ENCODE data around the gene RASA2. TPM values are rescaled to one million over a fixed set of nuclear protein-coding genes. Genes with fewer than 3 reads are reported as not detected.

RASA2 gene
- polyA plus RNA-seq, 1 donor (not counting 4 experiments of a cell fraction or from before 2014, with no cell fraction given), result 10.3 TPM

- Histone ChIP-seq H3K4me3 (ENCODE audit: control insufficient read depth in 2 of 3, extremely low read depth in 1 of 3, insufficient read depth in 2 of 3, low read depth in 1 of 3, low read length in 3 of 3) (no peak overlapping the region), H3K27me3 (ENCODE audit: control insufficient read depth, extremely low read depth, insufficient read depth, low read length) (peaks cover 5% of the 10 kb centered on the region), H3K27ac (ENCODE audit: control insufficient read depth, insufficient read depth, low read length) (no peak overlapping the region), H4K20me1 (ENCODE audit: control insufficient read depth, extremely low read depth, insufficient read depth, low read length) (no peaks in the 10 kb centered on the region), H3K9me3 (ENCODE audit: control insufficient read depth, low read depth, low read length) (peaks cover under 1% of the 10 kb centered on the region), H3K9ac (ENCODE audit: control insufficient read depth, extremely low read depth, insufficient read depth, low read length) (no peak overlapping the region), H3K4me1 (ENCODE audit: control insufficient read depth, extremely low read depth, insufficient read depth, low read length) (no peaks in the 10 kb centered on the region), H3K36me3 (ENCODE audit: control insufficient read depth in 2 of 2, extremely low read depth in 1 of 2, insufficient read depth in 2 of 2, low read length in 2 of 2) (no peaks in the 10 kb centered on the region), H3K79me2 (ENCODE audit: control insufficient read depth, insufficient read depth, low read length) (no peaks in the 10 kb centered on the region), H2AFZ (ENCODE audit: control insufficient read depth, low read length) (no peak overlapping the region), H3K4me2 (ENCODE audit: control insufficient read depth, extremely low read depth, insufficient read depth, low read depth, low read length) (no peak overlapping the region), H3K9me1 (ENCODE audit: control insufficient read depth, extremely low read depth, insufficient read depth, low read length) (no peaks in the 10 kb centered on the region)
- dilution Hi-C loops (cut with MboI; ENCODE audit: extremely low pct_ligation_motif_present, low sequenced_read_pairs), result no loop called here
- FAIRE-seq (no peak), DNase-seq (ENCODE audit: low read depth, low spot score) (no peak)
- no peak for TF ChIP-seq EZH2 (IDR thresholded peaks at IDR 0.05; ENCODE audit: low read length)
- TF ChIP-seq, protein P1, sequence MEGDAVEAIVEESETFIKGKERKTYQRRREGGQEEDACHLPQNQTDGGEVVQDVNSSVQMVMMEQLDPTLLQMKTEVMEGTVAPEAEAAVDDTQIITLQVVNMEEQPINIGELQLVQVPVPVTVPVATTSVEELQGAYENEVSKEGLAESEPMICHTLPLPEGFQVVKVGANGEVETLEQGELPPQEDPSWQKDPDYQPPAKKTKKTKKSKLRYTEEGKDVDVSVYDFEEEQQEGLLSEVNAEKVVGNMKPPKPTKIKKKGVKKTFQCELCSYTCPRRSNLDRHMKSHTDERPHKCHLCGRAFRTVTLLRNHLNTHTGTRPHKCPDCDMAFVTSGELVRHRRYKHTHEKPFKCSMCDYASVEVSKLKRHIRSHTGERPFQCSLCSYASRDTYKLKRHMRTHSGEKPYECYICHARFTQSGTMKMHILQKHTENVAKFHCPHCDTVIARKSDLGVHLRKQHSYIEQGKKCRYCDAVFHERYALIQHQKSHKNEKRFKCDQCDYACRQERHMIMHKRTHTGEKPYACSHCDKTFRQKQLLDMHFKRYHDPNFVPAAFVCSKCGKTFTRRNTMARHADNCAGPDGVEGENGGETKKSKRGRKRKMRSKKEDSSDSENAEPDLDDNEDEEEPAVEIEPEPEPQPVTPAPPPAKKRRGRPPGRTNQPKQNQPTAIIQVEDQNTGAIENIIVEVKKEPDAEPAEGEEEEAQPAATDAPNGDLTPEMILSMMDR (optimal IDR thresholded peaks at IDR 0.05 in 1 of 3, IDR thresholded peaks at IDR 0.05 in 1 of 3, conservative IDR thresholded peaks at IDR 0.05 in 1 of 3; ENCODE audit: extremely low read depth in 1 of 3, insufficient read depth in 2 of 3, low read length in 3 of 3), result no peak
Observed at GRCh38 chr3:141652349-141652748, 165.5 kb downstream of the RASA2 start.

DNA sequence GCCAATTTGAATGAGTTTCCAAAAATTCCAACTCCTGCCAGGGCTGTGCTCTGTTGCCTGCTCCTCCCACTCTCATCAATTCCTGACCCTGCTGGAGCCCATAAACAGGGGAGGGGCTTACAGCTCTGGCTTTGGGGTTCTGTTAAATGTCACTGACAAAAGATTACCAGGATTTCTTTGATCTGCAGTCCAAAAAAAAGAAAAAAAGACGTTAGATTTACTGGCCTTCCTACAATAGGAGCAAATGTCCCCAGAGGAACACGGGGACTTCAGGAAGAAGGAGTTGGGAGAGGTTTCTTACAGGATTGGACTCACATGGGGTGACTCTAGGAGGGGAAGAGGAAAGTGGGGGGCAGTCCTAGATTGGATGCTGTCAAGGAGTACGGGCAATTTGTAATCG, 167.0 kb downstream of the RASA2 start:
- H3K27me3 ChIP-seq (ENCODE audit: control insufficient read depth, extremely low read depth, insufficient read depth, low read length), result peaks cover 20% of the 10 kb centered on the region
- no peak overlapping the region for H2AFZ ChIP-seq (ENCODE audit: control insufficient read depth, low read length)
- FAIRE-seq, result no peak
- no peak overlapping the region for H3K9ac ChIP-seq (ENCODE audit: control insufficient read depth, extremely low read depth, insufficient read depth, low read length)
- H3K9me3 ChIP-seq (ENCODE audit: control insufficient read depth, low read depth, low read length), result peaks cover 4% of the 10 kb centered on the region
- no peaks in the 10 kb centered on the region for H3K36me3 ChIP-seq (ENCODE audit: control insufficient read depth in 2 of 2, extremely low read depth in 1 of 2, insufficient read depth in 2 of 2, low read length in 2 of 2)
- H4K20me1 ChIP-seq (ENCODE audit: control insufficient read depth, extremely low read depth, insufficient read depth, low read length), result no peaks in the 10 kb centered on the region
- DNase-seq (ENCODE audit: low read depth, low spot score), result no peak
- no peak overlapping the region for H3K4me2 ChIP-seq (ENCODE audit: control insufficient read depth, extremely low read depth, insufficient read depth, low read depth, low read length)
- TF ChIP-seq, protein P1 (optimal IDR thresholded peaks at IDR 0.05 in 1 of 3, IDR thresholded peaks at IDR 0.05 in 1 of 3, conservative IDR thresholded peaks at IDR 0.05 in 1 of 3; ENCODE audit: extremely low read depth in 1 of 3, insufficient read depth in 2 of 3, low read length in 3 of 3), result no peak
- no peak for TF ChIP-seq EZH2 (IDR thresholded peaks at IDR 0.05; ENCODE audit: low read length)
- dilution Hi-C loops (cut with MboI; ENCODE audit: extremely low pct_ligation_motif_present, low sequenced_read_pairs), result no loop called here
- H3K79me2 ChIP-seq (ENCODE audit: control insufficient read depth, insufficient read depth, low read length), result no peaks in the 10 kb centered on the region
- H3K4me3 ChIP-seq (ENCODE audit: control insufficient read depth in 2 of 3, extremely low read depth in 1 of 3, insufficient read depth in 2 of 3, low read depth in 1 of 3, low read length in 3 of 3), result no peak overlapping the region
- no peak overlapping the region for H3K27ac ChIP-seq (ENCODE audit: control insufficient read depth, insufficient read depth, low read length)
- no peaks in the 10 kb centered on the region for H3K9me1 ChIP-seq (ENCODE audit: control insufficient read depth, extremely low read depth, insufficient read depth, low read length)
- no peaks in the 10 kb centered on the region for H3K4me1 ChIP-seq (ENCODE audit: control insufficient read depth, extremely low read depth, insufficient read depth, low read length)
